ENCODE measurements around the gene PHOX2A. TPM values are rescaled to one million over a fixed set of nuclear protein-coding genes. Genes with fewer than 3 reads are reported as not detected.

Gene PHOX2A
- total RNA-seq, 4 donors from 2014 or later: not detected

DNA sequence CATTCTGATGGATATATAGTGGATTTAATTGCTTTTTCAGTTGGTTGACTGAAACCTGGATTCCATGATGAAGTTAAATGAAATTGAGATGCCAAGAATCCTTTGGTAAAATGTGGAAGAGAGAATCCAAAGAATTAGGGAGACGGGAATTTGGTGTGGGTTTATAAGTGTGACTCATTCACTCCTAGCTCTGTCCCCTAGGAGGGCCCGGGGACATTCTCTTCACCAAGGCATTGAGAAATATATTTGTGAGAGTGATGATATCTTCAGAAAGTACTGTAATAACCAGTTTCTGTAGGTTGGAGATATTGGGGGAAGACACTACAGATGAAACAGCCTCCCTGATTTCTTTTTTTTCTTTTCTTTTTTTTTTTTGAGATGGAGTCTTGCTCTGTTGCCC is 13.6 kb upstream of the PHOX2A start:
- no peaks in the 10 kb centered on the region for H3K27me3 ChIP-seq
- TF ChIP-seq, protein P1, sequence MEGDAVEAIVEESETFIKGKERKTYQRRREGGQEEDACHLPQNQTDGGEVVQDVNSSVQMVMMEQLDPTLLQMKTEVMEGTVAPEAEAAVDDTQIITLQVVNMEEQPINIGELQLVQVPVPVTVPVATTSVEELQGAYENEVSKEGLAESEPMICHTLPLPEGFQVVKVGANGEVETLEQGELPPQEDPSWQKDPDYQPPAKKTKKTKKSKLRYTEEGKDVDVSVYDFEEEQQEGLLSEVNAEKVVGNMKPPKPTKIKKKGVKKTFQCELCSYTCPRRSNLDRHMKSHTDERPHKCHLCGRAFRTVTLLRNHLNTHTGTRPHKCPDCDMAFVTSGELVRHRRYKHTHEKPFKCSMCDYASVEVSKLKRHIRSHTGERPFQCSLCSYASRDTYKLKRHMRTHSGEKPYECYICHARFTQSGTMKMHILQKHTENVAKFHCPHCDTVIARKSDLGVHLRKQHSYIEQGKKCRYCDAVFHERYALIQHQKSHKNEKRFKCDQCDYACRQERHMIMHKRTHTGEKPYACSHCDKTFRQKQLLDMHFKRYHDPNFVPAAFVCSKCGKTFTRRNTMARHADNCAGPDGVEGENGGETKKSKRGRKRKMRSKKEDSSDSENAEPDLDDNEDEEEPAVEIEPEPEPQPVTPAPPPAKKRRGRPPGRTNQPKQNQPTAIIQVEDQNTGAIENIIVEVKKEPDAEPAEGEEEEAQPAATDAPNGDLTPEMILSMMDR (IDR thresholded peaks at IDR 0.05): no peak
- no peak for TF ChIP-seq POLR2A (IDR thresholded peaks at IDR 0.05)
- no peaks in the 10 kb centered on the region for H3K36me3 ChIP-seq
- H3K9me3 ChIP-seq: no peaks in the 10 kb centered on the region
- H3K4me1 ChIP-seq: no peaks in the 10 kb centered on the region
- H3K27ac ChIP-seq: no peak overlapping the region
- H3K4me3 ChIP-seq: no peak overlapping the region
- DNase-seq: no peak
- intact Hi-C loops (cut with DNase I; ENCODE audit: low total_unique reads): no loop called here

DNA sequence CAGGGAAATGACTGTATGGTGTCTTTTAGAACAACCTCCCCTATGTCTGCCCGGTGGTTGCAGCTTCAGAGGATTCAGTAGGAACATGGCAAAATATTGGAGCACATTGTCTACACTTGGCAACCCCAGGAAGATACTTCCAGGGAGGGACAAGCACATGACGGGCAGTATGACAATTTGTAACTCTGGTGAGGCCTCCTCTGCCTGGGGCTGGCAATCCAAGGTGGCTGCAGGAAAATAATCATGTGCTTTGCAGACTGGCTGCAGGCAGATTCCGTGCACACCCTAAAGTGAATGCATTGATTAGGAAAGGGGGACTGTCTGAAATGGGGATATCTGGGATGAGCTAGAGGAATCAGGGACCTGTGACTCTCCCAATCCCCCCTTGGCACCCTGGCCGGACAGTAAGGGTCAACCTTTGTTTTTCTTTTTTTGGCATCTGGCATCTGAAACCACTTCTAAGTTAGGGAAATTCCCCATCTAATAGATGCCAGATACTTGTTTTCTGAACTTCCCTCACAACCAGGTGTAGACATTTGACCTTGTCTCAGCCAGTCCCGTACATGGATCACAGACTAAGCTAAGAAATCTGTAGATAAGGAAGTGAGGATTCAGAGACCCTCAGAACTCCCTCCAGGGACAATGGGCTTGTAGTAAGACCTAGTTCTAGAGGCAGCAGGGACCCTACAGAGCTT is 10.5 kb upstream of the PHOX2A start:
- H3K27me3 ChIP-seq: no peaks in the 10 kb centered on the region
- H3K27ac ChIP-seq: no peak overlapping the region
- no peaks in the 10 kb centered on the region for H3K9me3 ChIP-seq
- intact Hi-C loops (cut with DNase I; ENCODE audit: low total_unique reads): no loop called here
- DNase-seq: no peak
- H3K4me1 ChIP-seq: no peaks in the 10 kb centered on the region
- no peak overlapping the region for H3K4me3 ChIP-seq
- TF ChIP-seq, protein P1 (IDR thresholded peaks at IDR 0.05): no peak
- TF ChIP-seq POLR2A (IDR thresholded peaks at IDR 0.05): no peak
- no peaks in the 10 kb centered on the region for H3K36me3 ChIP-seq

DNA sequence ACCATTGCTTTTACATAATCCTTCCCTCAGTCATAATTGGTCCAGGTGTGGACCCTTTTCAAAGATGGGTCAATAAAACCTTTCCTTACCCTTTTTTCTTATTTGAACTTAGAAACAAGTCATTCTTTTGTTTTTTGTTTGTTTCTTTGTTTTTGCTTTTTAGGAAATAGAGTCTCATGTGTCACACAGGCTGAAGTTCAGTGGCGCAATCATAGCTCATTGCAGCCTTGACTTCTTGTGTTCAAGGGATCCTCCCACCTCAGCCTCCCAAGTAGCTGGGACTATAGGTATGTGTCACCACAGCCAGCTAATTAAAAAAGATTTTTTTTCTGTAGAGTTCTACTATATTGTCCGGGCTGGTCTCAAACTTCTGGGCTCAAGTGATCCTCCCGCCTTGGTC is 9.4 kb upstream of the PHOX2A start:
- no peak for DNase-seq
- H3K4me3 ChIP-seq: no peak overlapping the region
- TF ChIP-seq, protein P1 (IDR thresholded peaks at IDR 0.05): no peak
- TF ChIP-seq POLR2A (IDR thresholded peaks at IDR 0.05): no peak

DNA sequence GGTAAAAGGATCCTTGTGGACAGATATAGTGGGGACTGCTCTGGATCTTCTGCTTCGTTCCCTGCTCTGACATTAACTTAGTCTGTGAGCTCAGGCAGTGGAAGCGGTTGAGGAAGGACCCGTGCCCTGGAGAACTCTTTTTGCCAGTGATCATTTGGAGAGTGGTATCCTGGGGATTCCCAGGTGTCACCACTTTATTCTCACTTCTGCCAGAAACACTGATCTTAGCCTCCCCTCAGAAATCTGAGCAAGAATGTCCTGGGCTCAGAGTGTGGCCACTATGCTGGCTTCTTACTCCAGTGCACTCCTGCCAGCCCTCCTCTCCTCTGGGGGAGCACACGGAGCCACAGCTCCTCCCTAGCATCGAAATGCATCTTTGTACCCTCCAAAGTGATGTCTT is 7.6 kb upstream of the PHOX2A start:
- Histone ChIP-seq H3K9me3 (no peaks in the 10 kb centered on the region), H3K36me3 (no peaks in the 10 kb centered on the region), H3K27me3 (no peaks in the 10 kb centered on the region), H3K4me3 (no peak overlapping the region), H3K4me1 (no peaks in the 10 kb centered on the region), H3K27ac (no peak overlapping the region)
- intact Hi-C loops (cut with DNase I; ENCODE audit: low total_unique reads): no loop called here
- no peak for DNase-seq
- no peak for TF ChIP-seq POLR2A (IDR thresholded peaks at IDR 0.05)
- TF ChIP-seq, protein P1 (IDR thresholded peaks at IDR 0.05): no peak

More for the DNA sequence above, 9.4 kb upstream of the PHOX2A start:
- H3K27ac ChIP-seq: no peak overlapping the region
- intact Hi-C loops (cut with DNase I; ENCODE audit: low total_unique reads): no loop called here
- no peaks in the 10 kb centered on the region for H3K4me1 ChIP-seq
- no peaks in the 10 kb centered on the region for H3K36me3 ChIP-seq
- no peaks in the 10 kb centered on the region for H3K9me3 ChIP-seq
- no peaks in the 10 kb centered on the region for H3K27me3 ChIP-seq

DNA sequence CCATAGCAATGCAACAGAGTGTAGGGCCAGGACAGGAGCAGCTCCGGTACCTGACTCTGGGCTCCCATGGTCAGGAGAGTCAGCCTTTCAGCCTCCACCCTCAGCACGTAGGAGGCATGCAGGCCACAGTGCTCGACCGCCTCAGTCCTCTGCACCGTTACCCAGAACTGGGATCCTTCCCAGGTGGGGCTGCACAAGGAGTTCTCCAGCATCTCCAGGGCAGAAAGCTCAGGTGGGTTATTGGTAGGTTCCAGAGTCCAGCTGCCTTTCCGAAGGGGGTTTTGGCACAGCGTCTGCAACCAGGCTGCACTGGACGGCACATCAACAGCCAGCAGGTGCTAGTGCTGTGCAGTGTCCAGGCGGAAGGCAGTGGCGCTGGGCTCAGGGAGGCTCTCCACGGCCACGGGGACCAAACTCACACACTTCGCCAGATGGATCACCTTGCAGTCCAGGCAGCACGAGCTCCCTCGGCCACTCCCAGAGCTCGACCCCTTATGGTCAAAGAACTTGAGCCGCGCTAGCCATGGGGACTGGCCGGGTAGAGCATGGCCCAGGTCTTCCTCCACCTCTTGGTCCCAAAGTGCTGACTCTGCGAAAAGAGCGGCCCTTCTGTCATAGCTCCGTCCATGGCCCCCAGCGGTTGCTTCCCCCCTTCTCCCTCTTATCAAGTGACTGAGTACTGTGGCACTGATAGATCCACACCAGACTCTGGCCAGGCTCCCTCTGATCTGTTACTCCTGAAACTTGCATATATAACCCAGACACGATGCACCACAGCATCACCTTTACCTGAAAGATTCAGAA is 6.9 kb upstream of the PHOX2A start:
- H3K27ac ChIP-seq: no peak overlapping the region
- H3K4me1 ChIP-seq: no peaks in the 10 kb centered on the region
- no peak for TF ChIP-seq POLR2A (IDR thresholded peaks at IDR 0.05)
- TF ChIP-seq, protein P1 (IDR thresholded peaks at IDR 0.05): no peak
- H3K9me3 ChIP-seq: no peaks in the 10 kb centered on the region
- intact Hi-C loops (cut with DNase I; ENCODE audit: low total_unique reads): no loop called here
- H3K36me3 ChIP-seq: no peaks in the 10 kb centered on the region
- DNase-seq: no peak
- peaks cover 0 to 4% of the 10 kb centered on the region in 2 donors for H3K27me3 ChIP-seq
- H3K4me3 ChIP-seq: no peak overlapping the region

All from uterus (tissue), 4 donors.